ENCODE measurements around the gene QSER1.

DNA sequence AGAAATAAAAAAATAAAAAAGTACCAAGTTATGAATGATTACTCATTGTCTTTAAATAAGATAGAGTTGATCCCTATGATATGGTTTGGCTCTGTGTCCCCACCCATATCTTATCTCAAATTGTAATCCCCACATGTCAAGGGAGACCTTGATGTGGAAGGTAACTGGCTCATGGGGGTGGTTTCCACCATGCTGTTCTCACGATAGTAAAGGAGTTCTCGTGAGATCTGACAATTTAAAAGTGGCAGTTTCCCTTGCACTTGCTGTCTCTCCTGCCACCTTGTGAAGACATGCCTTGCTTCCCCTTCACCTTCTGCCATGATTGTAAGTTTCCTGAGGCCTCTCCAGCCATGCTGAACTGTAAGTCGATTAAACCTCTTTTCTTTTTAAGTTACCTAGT, 18.8 kb downstream of the QSER1 start:
- no peak for TF ChIP-seq POLR2A (IDR thresholded peaks at IDR 0.05)
- TF ChIP-seq, protein P1, sequence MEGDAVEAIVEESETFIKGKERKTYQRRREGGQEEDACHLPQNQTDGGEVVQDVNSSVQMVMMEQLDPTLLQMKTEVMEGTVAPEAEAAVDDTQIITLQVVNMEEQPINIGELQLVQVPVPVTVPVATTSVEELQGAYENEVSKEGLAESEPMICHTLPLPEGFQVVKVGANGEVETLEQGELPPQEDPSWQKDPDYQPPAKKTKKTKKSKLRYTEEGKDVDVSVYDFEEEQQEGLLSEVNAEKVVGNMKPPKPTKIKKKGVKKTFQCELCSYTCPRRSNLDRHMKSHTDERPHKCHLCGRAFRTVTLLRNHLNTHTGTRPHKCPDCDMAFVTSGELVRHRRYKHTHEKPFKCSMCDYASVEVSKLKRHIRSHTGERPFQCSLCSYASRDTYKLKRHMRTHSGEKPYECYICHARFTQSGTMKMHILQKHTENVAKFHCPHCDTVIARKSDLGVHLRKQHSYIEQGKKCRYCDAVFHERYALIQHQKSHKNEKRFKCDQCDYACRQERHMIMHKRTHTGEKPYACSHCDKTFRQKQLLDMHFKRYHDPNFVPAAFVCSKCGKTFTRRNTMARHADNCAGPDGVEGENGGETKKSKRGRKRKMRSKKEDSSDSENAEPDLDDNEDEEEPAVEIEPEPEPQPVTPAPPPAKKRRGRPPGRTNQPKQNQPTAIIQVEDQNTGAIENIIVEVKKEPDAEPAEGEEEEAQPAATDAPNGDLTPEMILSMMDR (IDR thresholded peaks at IDR 0.05), result no peak

Data from testis (tissue), 2 donors.